K562 (cell line): ENCODE data around the gene SMG6. TPM values are rescaled to one million over a fixed set of nuclear protein-coding genes. Genes with fewer than 3 reads are reported as not detected.

Experiments
- RCOR1 ChIP-seq, 2 experiments: IDR thresholded peaks; 2 replicates each; pipeline ENCODE4 v1.6.1; 2012; ENCODE audit warnings: low read depth in 2 of 2, low read length in 2 of 2, borderline replicate concordance in 1 of 2, improper control_type of control experiment in 1 of 2
- SRF ChIP-seq, 2 experiments: fragments of 250-450, 450-650 bp in 1 of 2; sonication (Bioruptor Pico) in 1 of 2; sonication (generic) in 1 of 2; formaldehyde crosslinking; IDR thresholded peaks; 2 replicates each; pipeline versions ENCODE4 v1.5.0 to v1.5.1; 2020 to 2022; ENCODE audit warnings: mild to moderate bottlenecking in 1 of 2, missing genetic modification reagents in 1 of 2
- SRSF9 ChIP-seq: fragments of 200-400 bp; formaldehyde crosslinking; IDR thresholded peaks from 2 replicates; pipeline ENCODE4 v1.6.1; 2017; ENCODE audit warnings: low read depth, low read length, borderline replicate concordance
- ZNF318 ChIP-seq, 2 experiments: fragments of 450-650 bp; IDR thresholded peaks; 2 replicates each; pipeline ENCODE4 v1.6.1; 2016; ENCODE audit warnings: mild to moderate bottlenecking in 2 of 2, borderline replicate concordance in 1 of 2, low read depth in 1 of 2, moderate library complexity in 1 of 2
- ZNF347 ChIP-seq: fragments of 450-650 bp; formaldehyde crosslinking; IDR thresholded peaks from 2 replicates; pipeline ENCODE4 v1.4.0; 2020; ENCODE audit warnings: low read depth, mild to moderate bottlenecking, moderate library complexity
- ZNF561 ChIP-seq: fragments of 450-650 bp; formaldehyde crosslinking; conservative IDR thresholded peaks from 2 replicates; pipeline ENCODE4 v1.4.0; 2020; ENCODE audit warnings: mild to moderate bottlenecking, moderate library complexity
- polyA plus RNA-seq, 8 experiments: library from polyadenylated mRNA; depleted of rRNA in 4 of 8; stranded (reverse) in 5 of 8; unstranded in 3 of 8; fragments of >200 nt; fragmentation: Nextera tagmentation in 2 of 8; fragmentation: Illumina TruSeq in 1 of 8; extraction: Ambion mirVana in 2 of 8; extraction: Trizol in 1 of 8; gene quantifications; 2 replicates each; pipeline versions ENCODE4 v1.2.1 to v1.2.3, GENCODE V29; 2011 to 2014; ENCODE audit warnings: inconsistent platforms in 1 of 8, missing spikeins in 1 of 8
- total RNA-seq, 7 experiments: library from RNA; depleted of rRNA in 6 of 7; stranded (reverse); fragments of >200 nt in 6 of 7; fragmentation: Illumina TruSeq in 2 of 7; extraction: Trizol in 2 of 7; gene quantifications; 2 replicates each; pipeline versions ENCODE4 v1.2.1 to v1.2.3, GENCODE V29; 2011 to 2021; ENCODE audit warnings: low replicate concordance in 1 of 7
- TF ChIP-seq, protein P1 (sequence below): fragments of 450-650 bp; IDR thresholded peaks from 2 replicates; pipeline ENCODE4 v1.6.1; 2017; ENCODE audit warnings: antibody characterized with exemption, mild to moderate bottlenecking
- TF ChIP-seq, protein P2 (sequence below): fragments of 450-650 bp; IDR thresholded peaks from 2 replicates; pipeline ENCODE4 v1.6.1; 2018; ENCODE audit warnings: mild to moderate bottlenecking, low read depth; ENCODE audit not compliant: partially characterized antibody
- TF ChIP-seq, protein P3 (sequence below): fragments of 450-650 bp; formaldehyde crosslinking; IDR thresholded peaks from 2 replicates; pipeline ENCODE4 v1.4.0; 2022; ENCODE audit warnings: missing genetic modification characterization

The SMG6 gene
- total and polyA plus RNA-seq, 9 of the 15 experiments (the other 6 are each of a cell fraction or from before 2014, with no cell fraction given) = 0.44 to 13.9 (median 6.0) TPM

- TF ChIP-seq, protein P1, sequence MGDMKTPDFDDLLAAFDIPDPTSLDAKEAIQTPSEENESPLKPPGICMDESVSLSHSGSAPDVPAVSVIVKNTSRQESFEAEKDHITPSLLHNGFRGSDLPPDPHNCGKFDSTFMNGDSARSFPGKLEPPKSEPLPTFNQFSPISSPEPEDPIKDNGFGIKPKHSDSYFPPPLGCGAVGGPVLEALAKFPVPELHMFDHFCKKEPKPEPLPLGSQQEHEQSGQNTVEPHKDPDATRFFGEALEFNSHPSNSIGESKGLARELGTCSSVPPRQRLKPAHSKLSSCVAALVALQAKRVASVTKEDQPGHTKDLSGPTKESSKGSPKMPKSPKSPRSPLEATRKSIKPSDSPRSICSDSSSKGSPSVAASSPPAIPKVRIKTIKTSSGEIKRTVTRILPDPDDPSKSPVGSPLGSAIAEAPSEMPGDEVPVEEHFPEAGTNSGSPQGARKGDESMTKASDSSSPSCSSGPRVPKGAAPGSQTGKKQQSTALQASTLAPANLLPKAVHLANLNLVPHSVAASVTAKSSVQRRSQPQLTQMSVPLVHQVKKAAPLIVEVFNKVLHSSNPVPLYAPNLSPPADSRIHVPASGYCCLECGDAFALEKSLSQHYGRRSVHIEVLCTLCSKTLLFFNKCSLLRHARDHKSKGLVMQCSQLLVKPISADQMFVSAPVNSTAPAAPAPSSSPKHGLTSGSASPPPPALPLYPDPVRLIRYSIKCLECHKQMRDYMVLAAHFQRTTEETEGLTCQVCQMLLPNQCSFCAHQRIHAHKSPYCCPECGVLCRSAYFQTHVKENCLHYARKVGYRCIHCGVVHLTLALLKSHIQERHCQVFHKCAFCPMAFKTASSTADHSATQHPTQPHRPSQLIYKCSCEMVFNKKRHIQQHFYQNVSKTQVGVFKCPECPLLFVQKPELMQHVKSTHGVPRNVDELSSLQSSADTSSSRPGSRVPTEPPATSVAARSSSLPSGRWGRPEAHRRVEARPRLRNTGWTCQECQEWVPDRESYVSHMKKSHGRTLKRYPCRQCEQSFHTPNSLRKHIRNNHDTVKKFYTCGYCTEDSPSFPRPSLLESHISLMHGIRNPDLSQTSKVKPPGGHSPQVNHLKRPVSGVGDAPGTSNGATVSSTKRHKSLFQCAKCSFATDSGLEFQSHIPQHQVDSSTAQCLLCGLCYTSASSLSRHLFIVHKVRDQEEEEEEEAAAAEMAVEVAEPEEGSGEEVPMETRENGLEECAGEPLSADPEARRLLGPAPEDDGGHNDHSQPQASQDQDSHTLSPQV = no peak
- TF ChIP-seq ZNF561 (CRISPR knock-in tag) (no peak), RCOR1 (IDR thresholded peaks at IDR 0.05; ENCODE audit: borderline replicate concordance in 1 of 2, low read depth in 2 of 2, low read length in 2 of 2) (peak in 1 of 2 experiments; percentile 22; a peak in 1 of 4 replicates), ZNF318 (IDR thresholded peaks at IDR 0.05; ENCODE audit: borderline replicate concordance in 1 of 2, low read depth in 1 of 2) (no peak), SRSF9 (no peak), ZNF347 (CRISPR knock-in tag) (no peak), SRF (CRISPR knock-in tag; IDR thresholded peaks at IDR 0.05) (no peak)
- TF ChIP-seq, protein P2, sequence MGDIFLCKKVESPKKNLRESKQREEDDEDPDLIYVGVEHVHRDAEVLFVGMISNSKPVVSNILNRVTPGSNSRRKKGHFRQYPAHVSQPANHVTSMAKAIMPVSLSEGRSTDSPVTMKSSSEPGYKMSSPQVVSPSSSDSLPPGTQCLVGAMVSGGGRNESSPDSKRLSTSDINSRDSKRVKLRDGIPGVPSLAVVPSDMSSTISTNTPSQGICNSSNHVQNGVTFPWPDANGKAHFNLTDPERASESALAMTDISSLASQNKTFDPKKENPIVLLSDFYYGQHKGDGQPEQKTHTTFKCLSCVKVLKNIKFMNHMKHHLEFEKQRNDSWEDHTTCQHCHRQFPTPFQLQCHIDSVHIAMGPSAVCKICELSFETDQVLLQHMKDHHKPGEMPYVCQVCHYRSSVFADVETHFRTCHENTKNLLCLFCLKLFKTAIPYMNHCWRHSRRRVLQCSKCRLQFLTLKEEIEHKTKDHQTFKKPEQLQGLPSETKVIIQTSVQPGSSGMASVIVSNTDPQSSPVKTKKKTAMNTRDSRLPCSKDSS = no peak
- TF ChIP-seq, protein P3, sequence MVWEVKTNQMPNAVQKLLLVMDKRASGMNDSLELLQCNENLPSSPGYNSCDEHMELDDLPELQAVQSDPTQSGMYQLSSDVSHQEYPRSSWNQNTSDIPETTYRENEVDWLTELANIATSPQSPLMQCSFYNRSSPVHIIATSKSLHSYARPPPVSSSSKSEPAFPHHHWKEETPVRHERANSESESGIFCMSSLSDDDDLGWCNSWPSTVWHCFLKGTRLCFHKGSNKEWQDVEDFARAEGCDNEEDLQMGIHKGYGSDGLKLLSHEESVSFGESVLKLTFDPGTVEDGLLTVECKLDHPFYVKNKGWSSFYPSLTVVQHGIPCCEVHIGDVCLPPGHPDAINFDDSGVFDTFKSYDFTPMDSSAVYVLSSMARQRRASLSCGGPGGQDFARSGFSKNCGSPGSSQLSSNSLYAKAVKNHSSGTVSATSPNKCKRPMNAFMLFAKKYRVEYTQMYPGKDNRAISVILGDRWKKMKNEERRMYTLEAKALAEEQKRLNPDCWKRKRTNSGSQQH = no peak
Measured at GRCh38 chr17:2029911-2030778, 273.4 kb downstream of the SMG6 start, which contains the start of gene DPH1 (continued).
